H1 (cell line): ENCODE data around the gene FAM200B. TPM values are rescaled to one million over a fixed set of nuclear protein-coding genes. Genes with fewer than 3 reads are reported as not detected.

Experiments used
- CTCF ChIA-PET: fragments of 300-600 bp; sonication (Branson Sonifier 250); formaldehyde crosslinking; loops from one replicate; lab custom pipeline; 2021; ENCODE audit not compliant: partially characterized antibody; lab: Charles Lee
- POLR2A ChIA-PET: fragments of 300-600 bp; sonication (Branson Sonifier 250); formaldehyde crosslinking; loops from one replicate; lab custom pipeline; 2021; ENCODE audit warnings: inconsistent platforms; ENCODE audit not compliant: partially characterized antibody; lab: Charles Lee
- DNase-seq, 2 experiments: peaks; one replicate each; pipeline versions ENCODE4 v3.0.0 to v3.0.0-alpha.2; 2010 to 2022; ENCODE audit warnings: low spot score in 2 of 2, low read depth in 1 of 2, mixed read lengths in 1 of 2
- FAIRE-seq: peaks from 2 replicates; lab custom pipeline; 2011; peaks lifted over from hg19 to GRCh38; lab: Jason Lieb, UNC
- H2AFZ ChIP-seq: 2 replicates; pipeline ENCODE4 v1.8.1; 2012; ENCODE audit warnings: low read length, inconsistent platforms
- H2AK5ac ChIP-seq: 2 replicates; pipeline ENCODE4 v1.6.1; 2013; ENCODE audit warnings: low read depth, low read length
- H2BK120ac ChIP-seq: replicated peaks from 2 replicates; pipeline ENCODE3; 2013; ENCODE audit warnings: low read depth, low read length, inconsistent platforms
- H2BK12ac ChIP-seq: 2 replicates; pipeline ENCODE4 v1.6.1; 2013; ENCODE audit warnings: low read depth, low read length
- H2BK15ac ChIP-seq: 2 replicates; pipeline ENCODE4 v1.6.1; 2013; ENCODE audit warnings: low read length
- H2BK20ac ChIP-seq: 2 replicates; pipeline ENCODE4 v1.6.1; 2013; ENCODE audit warnings: low read length
- H2BK5ac ChIP-seq: 2 replicates; pipeline ENCODE4 v1.6.1; 2013; ENCODE audit warnings: low read depth, low read length
- H3K14ac ChIP-seq: 2 replicates; pipeline ENCODE4 v1.6.1; 2013; ENCODE audit warnings: inconsistent platforms; ENCODE audit not compliant: insufficient read length
- H3K18ac ChIP-seq: 2 replicates; pipeline ENCODE4 v1.6.1; 2013; ENCODE audit warnings: low read length; ENCODE audit errors: extremely low read depth
- H3K23ac ChIP-seq: 2 replicates; pipeline ENCODE4 v1.6.1; 2013; ENCODE audit warnings: inconsistent platforms; ENCODE audit not compliant: insufficient read length
- H3K23me2 ChIP-seq: 2 replicates; pipeline ENCODE4 v1.6.1; 2013; ENCODE audit warnings: low read depth, low read length
- H3K27ac ChIP-seq: 2 replicates; pipeline ENCODE4 v1.6.1; 2011; ENCODE audit warnings: low read depth, low read length, inconsistent platforms
- H3K27me3 ChIP-seq, 4 experiments: replicated peaks in 1 of 4; 1 replicate in 1 of 4; 2 replicates in 3 of 4; pipeline versions ENCODE4 v1.6.1 to v1.8.1; 2011 to 2013; ENCODE audit warnings: low read length in 3 of 4, mild to moderate bottlenecking in 3 of 4, inconsistent platforms in 2 of 4, mixed read lengths in 2 of 4, moderate library complexity in 1 of 4; ENCODE audit not compliant: control insufficient read depth in 3 of 4, insufficient read depth in 3 of 4; ENCODE audit errors: extremely low read depth in 1 of 4
- H3K36me3 ChIP-seq, 4 experiments: 2 replicates each; pipeline versions ENCODE4 v1.6.1 to v1.8.1; 2011 to 2013; ENCODE audit warnings: mild to moderate bottlenecking in 4 of 4, low read length in 3 of 4, moderate library complexity in 2 of 4, control low read depth in 1 of 4, inconsistent platforms in 1 of 4; ENCODE audit not compliant: insufficient read depth in 4 of 4, control insufficient read depth in 2 of 4
- H3K4ac ChIP-seq: replicated peaks from 2 replicates; pipeline ENCODE3; 2013; ENCODE audit warnings: low read length, low read depth, mixed read lengths, inconsistent platforms; ENCODE audit not compliant: insufficient read length
- H3K4me1 ChIP-seq, 4 experiments: replicated peaks in 1 of 4; 1 replicate in 1 of 4; 2 replicates in 3 of 4; pipeline versions ENCODE4 v1.6.1 to v1.8.1; 2011 to 2013; ENCODE audit warnings: low read length in 3 of 4, inconsistent platforms in 2 of 4, mixed read lengths in 1 of 4; ENCODE audit not compliant: insufficient read depth in 4 of 4, control insufficient read depth in 3 of 4
- H3K4me2 ChIP-seq, 2 experiments: 2 replicates each; pipeline versions ENCODE4 v1.6.1 to v1.8.1; 2011 to 2013; ENCODE audit warnings: low read depth in 2 of 2, low read length in 2 of 2, control low read depth in 1 of 2, inconsistent platforms in 1 of 2, mild to moderate bottlenecking in 1 of 2; ENCODE audit not compliant: insufficient read depth in 1 of 2
- H3K4me3 ChIP-seq, 4 experiments: fragments of 200-600, 300-600 bp in 1 of 4; sonication (generic), shearing (Covaris generic), sonication (Bioruptor Twin) in 1 of 4; 2 replicates each; pipeline versions ENCODE4 v1.5.1 to v1.8.1; 2011 to 2016; ENCODE audit warnings: low read length in 4 of 4, low read depth in 3 of 4, control low read depth in 2 of 4, inconsistent platforms in 2 of 4, mild to moderate bottlenecking in 2 of 4, mixed read lengths in 1 of 4, moderate library complexity in 1 of 4; ENCODE audit not compliant: insufficient read depth in 2 of 4; ENCODE audit errors: extremely low read depth in 1 of 4
- H3K56ac ChIP-seq: replicated peaks from 2 replicates; pipeline ENCODE3; 2013; ENCODE audit warnings: low read depth, mild to moderate bottlenecking, mixed read lengths, low read length, inconsistent platforms; ENCODE audit not compliant: insufficient read length
- H3K79me1 ChIP-seq: 2 replicates; pipeline ENCODE4 v1.6.1; 2013; ENCODE audit warnings: low read depth, low read length, control low read depth
- H3K79me2 ChIP-seq, 2 experiments: 2 replicates each; pipeline versions ENCODE4 v1.6.1 to v1.8.1; 2012 to 2013; ENCODE audit warnings: low read length in 2 of 2, mild to moderate bottlenecking in 2 of 2, inconsistent platforms in 1 of 2; ENCODE audit not compliant: insufficient read depth in 2 of 2, control insufficient read depth in 1 of 2
- H3K9ac ChIP-seq, 4 experiments: replicated peaks in 1 of 4; 1 replicate in 1 of 4; 2 replicates in 3 of 4; pipeline versions ENCODE4 v1.6.1 to v1.8.1; 2011 to 2013; ENCODE audit warnings: low read depth in 3 of 4, low read length in 3 of 4, control low read depth in 2 of 4, mild to moderate bottlenecking in 2 of 4, moderate library complexity in 2 of 4, inconsistent platforms in 1 of 4; ENCODE audit errors: extremely low read depth in 1 of 4
- H3K9me3 ChIP-seq, 2 experiments: 2 replicates each; pipeline versions ENCODE4 v1.6.1 to v1.8.1; 2012 to 2013; ENCODE audit warnings: mild to moderate bottlenecking in 2 of 2, moderate library complexity in 2 of 2, control low read depth in 1 of 2, inconsistent platforms in 1 of 2, low read depth in 1 of 2, low read length in 1 of 2, mixed read lengths in 1 of 2; ENCODE audit not compliant: insufficient read depth in 2 of 2
- H4K20me1 ChIP-seq, 2 experiments: replicated peaks in 1 of 2; 2 replicates each; pipeline versions ENCODE3 to v1.8.1; 2011 to 2013; ENCODE audit warnings: inconsistent platforms in 2 of 2, low read length in 2 of 2, mild to moderate bottlenecking in 1 of 2; ENCODE audit not compliant: insufficient read depth in 2 of 2, control insufficient read depth in 1 of 2
- H4K5ac ChIP-seq: 2 replicates; pipeline ENCODE4 v1.6.1; 2013; ENCODE audit warnings: low read length, low read depth, mixed read lengths, inconsistent platforms; ENCODE audit not compliant: insufficient read length
- H4K8ac ChIP-seq: 2 replicates; pipeline ENCODE4 v1.8.0; 2013; ENCODE audit warnings: mild to moderate bottlenecking, moderate library complexity, low read length, inconsistent platforms; ENCODE audit not compliant: insufficient read depth; ENCODE audit errors: extremely low read depth
- H4K91ac ChIP-seq: replicated peaks from 2 replicates; pipeline ENCODE3; 2013; ENCODE audit warnings: low read length, mixed read lengths, inconsistent platforms; ENCODE audit not compliant: insufficient read length
- WGBS, 2 experiments: shearing (Covaris generic) in 1 of 2; methylation state at CpG; one replicate each; pipeline versions ENCODE4 v1.1.6 to v1.1.7; 2013 to 2015; ENCODE audit warnings: low lambda C conversion rate in 2 of 2, mixed read lengths in 2 of 2, inconsistent platforms in 1 of 2, low coverage in 1 of 2, missing lambda C conversion rate in 1 of 2; ENCODE audit not compliant: insufficient replicate concordance in 2 of 2, insufficient coverage in 1 of 2, insufficient read length in 1 of 2; ENCODE audit errors: extremely low coverage in 1 of 2, missing lambda C conversion rate in 1 of 2; 5-methylcytosine and 5-hydroxymethylcytosine counted together
- polyA plus RNA-seq, 7 experiments: library from polyadenylated mRNA; depleted of rRNA in 3 of 7; stranded (reverse) in 5 of 7; unstranded in 2 of 7; fragments of >200 nt in 5 of 7; fragments of 200-250 nt in 2 of 7; gene quantifications; 1 replicate in 5 of 7; 2 replicates in 1 of 7; 4 replicates in 1 of 7; pipeline versions ENCODE4 v1.2.1 to v1.2.3, GENCODE V29; 2011 to 2013; ENCODE audit warnings: missing spikeins in 2 of 7, mixed read lengths in 2 of 7
- total RNA-seq: library from RNA; stranded (reverse); fragmentation: NEBNext Ultra II Directional; extraction: Animal tissue kit (Norgen Biotek cat#: 25700); gene quantifications from 2 replicates; pipeline ENCODE4 v1.2.1, GENCODE V29; 2021

The FAM200B gene
- total and polyA plus RNA-seq, 2 of the 8 experiments (the other 6 are each of a cell fraction or from before 2014, with no cell fraction given), result 10.7 to 23.7 TPM

DNA sequence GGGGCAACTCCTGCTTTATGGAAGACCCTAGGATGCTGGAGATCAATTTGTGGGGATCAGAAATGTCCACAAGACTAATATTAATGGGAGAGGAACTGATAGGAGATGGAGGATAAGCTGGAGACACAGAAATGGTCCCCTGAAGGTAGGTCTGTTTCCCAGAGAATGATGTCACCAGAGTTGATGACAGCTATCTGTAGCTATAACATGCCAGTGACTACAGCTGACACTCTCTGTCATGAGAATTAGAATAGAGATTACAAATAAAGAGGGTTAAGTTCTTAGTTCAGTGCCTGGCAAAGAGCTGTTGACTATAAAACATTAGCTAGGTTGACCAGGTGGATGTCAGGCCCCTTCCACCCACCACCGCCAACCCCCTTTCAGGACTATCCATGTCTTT lies 30.6 kb downstream of the FAM200B start:
- no peak overlapping the region for H2BK15ac ChIP-seq
- DNase-seq, result no peak
- ChIA-PET POLR2A (no interaction called here), CTCF (interaction anchor here (0.7 to 1.3 kb wide), 4 partner anchors 14 to 171 kb away, joined by 3 read pairs; no protein-coding TSS in a partner anchor)
- no peak overlapping the region for H3K18ac ChIP-seq
- no peak overlapping the region for H3K56ac ChIP-seq
- 100% methylated on average over 1 of the region's 1 CpG; no CpG with 5 or more reads in 1 of the 2 experiments for WGBS, 2 experiments
- H4K91ac ChIP-seq, result no peak overlapping the region
- H2BK20ac ChIP-seq, result no peak overlapping the region
- no peak overlapping the region for H2AFZ ChIP-seq
- no peak overlapping the region for H4K5ac ChIP-seq
- H3K23me2 ChIP-seq, result no peaks in the 10 kb centered on the region
- H2AK5ac ChIP-seq, result no peak overlapping the region
- H4K20me1 ChIP-seq, result no peaks in the 10 kb centered on the region
- no peak overlapping the region for H3K14ac ChIP-seq
- no peak overlapping the region for H3K9ac ChIP-seq
- peaks cover 0 to 1% (median 0%) of the 10 kb centered on the region in 4 experiments; a peak in 2 of 7 replicates for H3K27me3 ChIP-seq
- H3K27ac ChIP-seq, result no peak overlapping the region
- H3K79me1 ChIP-seq, result no peaks in the 10 kb centered on the region
- H3K23ac ChIP-seq, result no peak overlapping the region
- no peak overlapping the region for H3K4ac ChIP-seq
- H3K9me3 ChIP-seq, result no peaks in the 10 kb centered on the region
- no peak overlapping the region for H2BK120ac ChIP-seq
- peaks cover 0 to 2% (median 0%) of the 10 kb centered on the region in 4 experiments; a peak in 1 of 7 replicates for H3K4me1 ChIP-seq
- no peak overlapping the region for H4K8ac ChIP-seq
- no peaks in the 10 kb centered on the region for H3K36me3 ChIP-seq
- no peak overlapping the region for H3K4me2 ChIP-seq
- no peaks in the 10 kb centered on the region for H3K79me2 ChIP-seq
- H3K4me3 ChIP-seq, result no peak overlapping the region
- no peak overlapping the region for H2BK5ac ChIP-seq
- H2BK12ac ChIP-seq, result no peak overlapping the region
- FAIRE-seq, result no peak
